OCI-LY7 (cell line): ENCODE results near the gene SBF2.

Source experiments
- CTCF ChIP-seq: fragments of 200-600 bp; sonication (generic); conservative IDR thresholded peaks from 2 replicates; pipeline ENCODE4 v1.5.1; 2014; ENCODE audit warnings: mild to moderate bottlenecking, antibody characterized with exemption, low read length, moderate library complexity, mixed read lengths
- EZH2phosphoT487 ChIP-seq: fragments of 200-600 bp; sonication (generic); IDR thresholded peaks from 2 replicates; pipeline ENCODE4 v1.6.1; 2018; ENCODE audit warnings: low read depth, borderline replicate concordance, mild to moderate bottlenecking, mixed run types, antibody characterized with exemption, low read length, moderate library complexity, mixed read lengths

GRCh38 chr11:9731256-9731655 is 562.8 kb downstream of the SBF2 start:
- TF ChIP-seq CTCF, result no peak
- TF ChIP-seq EZH2phosphoT487, result no peak
